Medulla oblongata (tissue), 1 donor: ENCODE results near the gene CHCHD6.

ENCODE experiments used
- DNase-seq: peaks from one replicate; pipeline ENCODE4 v3.0.0-alpha.2; 2015; ENCODE audit errors: extremely low spot score

The CHCHD6 gene

DNA sequence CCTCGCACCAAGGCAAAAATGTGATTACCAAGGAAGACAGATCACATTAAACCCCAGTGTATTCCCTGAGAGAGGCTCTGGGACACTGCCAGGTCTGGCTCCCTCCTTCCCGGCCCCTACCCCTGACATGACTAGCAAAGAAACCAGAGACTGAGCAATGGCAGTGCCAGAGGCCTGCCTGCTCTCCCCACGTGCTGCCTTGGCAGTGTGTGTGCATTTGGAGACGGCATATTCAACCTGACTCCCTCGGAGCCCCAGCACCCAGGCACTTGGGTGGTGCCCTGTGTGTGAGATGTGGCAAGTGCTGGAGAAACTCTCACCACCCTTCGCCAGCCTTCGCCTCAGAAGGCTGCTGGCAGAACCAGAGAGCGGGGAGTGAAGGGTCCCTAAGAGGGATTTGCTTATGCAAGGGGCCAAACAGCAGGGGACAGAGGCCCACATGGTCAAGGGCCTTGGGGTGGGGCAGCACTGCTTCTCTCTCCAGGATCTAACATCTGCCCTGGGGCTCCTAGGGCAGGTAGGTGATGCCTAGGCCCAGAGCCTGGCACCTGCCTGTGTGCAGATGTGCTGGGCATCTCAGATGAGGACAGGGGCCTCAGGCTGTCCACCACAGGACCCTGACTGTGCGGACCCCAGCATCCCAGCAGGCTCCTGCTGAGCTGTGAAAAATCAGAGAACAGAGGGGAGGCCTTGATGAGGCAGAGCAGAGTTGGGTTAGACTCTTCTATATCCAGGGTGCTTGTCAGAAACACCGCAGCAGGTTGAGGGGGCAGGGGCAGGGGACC is 255.3 kb downstream of the CHCHD6 start:
- DNase-seq = no peak

DNA sequence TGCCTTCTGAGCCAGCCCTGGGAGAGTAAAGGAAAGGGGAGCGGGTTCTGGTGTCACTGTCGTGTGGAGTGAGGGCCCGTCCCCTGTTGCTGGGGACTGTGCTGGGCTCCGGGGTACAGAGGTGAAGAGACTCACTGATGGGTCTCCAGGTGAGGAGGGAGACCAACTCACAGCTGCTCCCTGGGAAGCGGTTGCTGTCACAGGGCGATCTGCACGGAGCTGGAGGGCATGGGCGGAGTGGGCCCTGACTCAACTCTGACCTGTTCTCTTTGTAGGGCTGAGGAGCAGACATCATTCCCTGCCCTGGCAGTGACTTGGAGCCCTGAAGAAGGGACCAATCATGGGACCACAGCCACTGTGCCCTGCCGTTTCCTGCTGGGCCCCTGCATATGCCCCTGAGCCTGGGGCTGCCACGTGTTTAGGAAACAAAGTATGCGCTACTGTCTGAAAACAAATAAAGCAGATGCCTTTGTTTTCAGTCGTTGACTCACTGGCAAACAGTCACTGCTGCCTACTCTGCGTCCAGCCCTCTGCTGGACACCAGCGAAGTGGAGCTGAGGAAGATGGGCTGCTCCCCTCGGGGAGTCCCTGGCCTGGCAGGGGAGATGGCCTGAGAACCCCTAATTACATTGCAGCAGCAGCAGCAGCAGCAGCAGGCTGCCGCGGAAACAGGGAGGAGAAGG is 256.0 kb downstream of the CHCHD6 start:
- DNase-seq = peak; percentile 73

DNA sequence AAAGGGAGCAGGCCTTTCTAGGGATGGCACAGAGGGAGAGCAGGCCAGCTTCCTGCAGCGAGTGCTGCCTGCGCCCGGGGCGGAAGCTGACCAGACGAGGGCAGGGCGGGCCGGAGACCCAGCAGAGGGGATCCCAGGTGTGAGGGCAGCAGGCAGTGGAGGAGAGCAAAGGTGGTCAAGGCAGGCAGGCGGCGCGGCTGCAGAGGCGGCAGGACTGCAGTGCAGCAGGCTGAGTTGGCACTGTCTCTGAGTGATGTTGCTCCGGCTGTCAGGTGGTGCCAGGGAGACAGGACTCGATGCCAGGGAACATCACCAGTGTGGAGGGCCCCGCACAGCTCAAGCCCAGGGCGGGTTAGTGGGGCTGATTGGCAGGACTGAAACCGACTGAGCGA is 256.6 kb downstream of the CHCHD6 start:
- peak; percentile 40 for DNase-seq

DNA sequence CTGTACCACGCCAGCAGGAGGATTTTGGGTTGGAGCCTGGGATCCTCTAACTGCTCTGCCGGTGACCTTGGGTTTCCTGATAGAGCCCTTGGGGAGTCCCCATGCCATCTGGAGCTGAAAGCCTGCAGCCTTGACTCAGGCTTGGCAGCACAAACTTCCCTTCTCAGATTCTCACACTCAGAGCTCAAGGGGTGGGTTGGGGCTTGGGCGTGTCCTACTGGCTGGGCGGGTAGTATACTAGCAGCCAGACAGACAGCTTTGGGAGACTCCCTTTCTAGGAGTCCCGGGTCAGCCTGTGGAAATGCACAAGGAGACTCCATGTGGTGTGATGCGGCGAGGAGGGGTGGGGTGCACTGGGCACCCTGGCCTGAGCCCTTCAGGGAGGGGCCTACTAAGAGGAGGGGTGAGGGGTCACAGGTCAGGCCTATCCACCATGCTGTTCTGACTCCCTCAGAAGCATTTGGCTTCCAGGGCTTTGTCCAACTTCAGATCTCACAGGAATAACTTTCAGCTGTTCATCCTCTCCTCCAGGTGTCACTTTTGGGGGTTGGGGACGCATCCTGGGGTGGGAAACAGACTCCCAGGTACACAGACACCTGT is 257.3 kb downstream of the CHCHD6 start:
- DNase-seq = peak; percentile 41

DNA sequence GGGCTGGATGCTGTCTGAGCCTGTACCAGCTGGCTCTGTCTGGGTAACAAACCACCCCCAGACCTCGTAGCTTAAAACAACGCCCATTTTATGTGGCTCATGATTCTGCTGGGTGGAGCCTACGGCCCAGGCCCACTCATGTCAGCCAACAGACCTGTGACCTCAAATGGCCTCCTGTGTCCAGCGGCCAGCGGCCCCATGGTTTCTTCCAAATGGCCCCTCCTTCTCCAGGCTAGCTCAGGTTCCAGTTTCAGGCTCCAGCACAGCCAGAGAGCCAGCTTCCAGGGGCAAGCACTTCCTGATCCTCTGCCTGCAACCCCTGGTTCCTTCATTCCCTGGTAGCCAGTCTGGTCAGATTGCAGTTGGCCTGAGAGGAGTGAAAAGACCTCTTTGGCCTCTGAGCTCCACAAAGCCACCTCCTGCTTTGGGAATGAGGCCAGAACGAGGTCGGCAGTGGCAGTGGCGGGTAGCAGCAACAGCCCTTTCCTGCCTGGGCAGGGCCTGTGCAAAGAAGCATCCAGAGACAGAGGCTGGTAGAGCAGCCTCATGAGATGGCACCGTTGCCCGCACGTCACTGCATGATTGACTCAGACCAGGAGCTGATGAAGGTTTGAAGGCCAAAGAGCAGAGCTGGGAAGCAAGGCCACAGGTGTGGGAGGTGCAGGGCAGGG is 257.9 kb downstream of the CHCHD6 start:
- no peak for DNase-seq

DNA sequence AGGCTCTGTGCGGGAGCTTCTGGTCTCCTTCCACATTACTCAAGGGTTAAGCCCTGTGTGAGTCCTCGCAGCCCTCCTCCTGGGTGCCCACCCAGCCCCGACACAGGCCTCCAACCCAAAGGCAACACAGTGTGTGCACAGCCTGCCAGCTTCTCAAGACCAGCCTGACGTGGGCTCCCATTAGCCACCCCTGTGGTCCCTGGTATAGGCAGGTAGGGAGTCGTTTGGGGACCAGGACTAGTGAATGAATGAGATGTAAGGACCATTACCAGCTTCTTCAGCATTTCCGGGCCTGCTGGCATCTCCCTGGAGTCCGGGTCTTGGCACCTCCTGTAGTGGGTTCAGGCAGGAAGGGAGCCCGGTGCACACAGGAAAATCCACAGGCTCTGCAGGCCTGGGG is 258.7 kb downstream of the CHCHD6 start:
- DNase-seq = no peak

DNA sequence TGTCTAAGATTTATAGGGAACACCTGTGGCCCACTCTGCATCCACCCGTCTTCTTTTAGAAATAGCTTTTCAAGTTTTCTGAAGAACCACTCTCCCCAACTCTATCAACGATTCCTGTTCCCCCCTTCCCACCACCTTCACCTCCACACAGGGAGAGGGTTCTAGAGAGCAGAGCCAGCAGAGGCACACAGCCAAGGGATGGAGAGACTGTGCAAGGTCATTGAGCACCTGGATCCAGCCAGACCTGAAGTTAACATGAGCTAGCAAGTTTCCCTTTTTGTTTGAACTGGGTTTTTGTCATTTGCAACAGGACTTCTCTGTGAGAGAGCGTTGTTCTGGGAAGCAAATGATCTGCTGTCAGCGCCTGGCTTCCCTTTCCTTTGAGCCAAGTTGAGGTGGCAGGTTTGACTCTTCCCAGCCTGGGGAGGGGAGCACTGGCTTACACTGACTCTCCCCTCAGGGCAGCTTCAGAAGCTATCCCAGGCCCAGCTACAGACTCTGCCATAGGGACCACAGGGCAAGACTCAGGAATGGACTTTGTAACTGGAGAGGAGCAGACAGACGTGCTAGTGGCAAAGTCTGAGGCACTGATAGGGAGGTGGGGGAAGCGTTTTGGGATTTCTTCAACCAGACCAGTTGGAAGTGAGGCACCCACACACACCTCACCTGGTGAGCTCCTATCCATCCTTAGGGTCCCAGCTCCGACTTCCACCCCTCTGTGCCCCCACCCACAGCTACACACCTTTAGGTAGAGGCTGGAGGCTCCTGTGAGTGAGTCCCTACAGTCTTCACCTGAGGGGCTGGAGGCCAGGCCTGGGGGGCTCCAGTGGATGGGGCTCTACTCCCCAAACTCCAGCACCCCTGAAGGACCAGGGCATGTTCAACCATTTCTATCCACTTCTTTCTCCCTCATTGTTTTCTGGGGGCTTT is 259.5 kb downstream of the CHCHD6 start:
- DNase-seq = no peak

DNA sequence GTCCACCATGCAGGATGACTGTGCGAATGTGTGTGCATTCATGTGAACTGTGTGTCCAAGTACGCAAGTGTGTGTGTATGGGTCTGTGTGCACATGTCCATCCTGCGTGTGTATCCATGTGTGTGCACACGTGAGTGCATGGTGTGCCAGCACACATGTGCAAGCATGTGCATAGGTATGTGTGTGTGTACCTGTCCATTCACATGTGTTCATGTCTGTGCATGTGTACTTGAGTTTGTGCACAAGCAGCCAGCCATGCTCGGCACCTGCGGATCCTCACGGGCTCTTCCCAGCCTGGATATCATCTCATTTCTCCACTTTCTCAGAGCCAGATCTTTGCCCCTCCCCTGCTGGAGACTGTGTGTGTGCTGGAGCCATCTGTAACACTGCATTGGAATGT is 260.2 kb downstream of the CHCHD6 start:
- DNase-seq = no peak

DNA sequence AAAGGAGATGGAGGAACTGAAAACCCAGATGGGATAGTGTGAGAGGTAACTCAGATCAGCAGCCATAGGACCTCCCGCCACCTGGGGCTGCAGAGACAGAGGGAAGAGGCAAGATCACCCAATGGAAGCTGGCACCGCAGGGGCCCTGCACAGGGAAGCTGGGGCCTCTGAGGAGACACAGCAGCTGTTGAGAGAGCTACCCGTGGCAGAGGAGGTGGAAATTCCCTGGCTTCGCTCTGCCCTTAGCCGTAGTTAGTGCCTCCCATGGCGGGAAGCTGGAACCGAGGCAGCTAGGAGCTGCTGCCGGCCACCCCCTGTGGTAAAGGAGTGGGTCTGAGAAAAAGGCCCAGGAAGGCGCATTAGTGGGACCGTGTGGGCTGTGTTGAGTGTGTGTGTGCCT is 260.9 kb downstream of the CHCHD6 start:
- no peak for DNase-seq

DNA sequence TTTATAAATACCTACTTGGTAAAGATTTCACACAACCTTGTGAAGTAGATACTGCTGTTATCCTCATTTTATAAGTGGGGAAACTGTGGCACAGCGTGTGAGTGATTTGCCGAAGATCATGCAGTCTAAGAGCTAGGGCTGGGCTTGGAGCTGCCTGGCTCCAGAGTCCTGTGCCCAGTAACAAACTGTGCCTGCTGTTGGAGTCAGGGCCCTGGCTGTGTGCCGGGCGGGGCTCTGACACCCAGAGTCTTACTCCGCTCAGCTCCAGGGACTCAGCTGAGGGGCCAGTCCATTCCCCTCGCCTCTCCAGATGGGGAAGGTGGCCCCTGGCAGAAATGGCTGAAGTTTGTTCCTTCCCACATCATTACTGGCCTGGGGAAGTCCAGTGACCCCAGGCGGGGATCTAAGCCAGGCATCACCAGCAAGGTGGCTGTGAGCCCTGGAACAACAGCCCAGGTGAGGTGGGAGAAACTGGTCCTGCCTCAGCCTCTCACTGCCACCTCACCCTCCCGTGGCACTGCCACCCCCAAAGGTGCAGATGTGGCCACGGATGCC is 261.6 kb downstream of the CHCHD6 start:
- no peak for DNase-seq

DNA sequence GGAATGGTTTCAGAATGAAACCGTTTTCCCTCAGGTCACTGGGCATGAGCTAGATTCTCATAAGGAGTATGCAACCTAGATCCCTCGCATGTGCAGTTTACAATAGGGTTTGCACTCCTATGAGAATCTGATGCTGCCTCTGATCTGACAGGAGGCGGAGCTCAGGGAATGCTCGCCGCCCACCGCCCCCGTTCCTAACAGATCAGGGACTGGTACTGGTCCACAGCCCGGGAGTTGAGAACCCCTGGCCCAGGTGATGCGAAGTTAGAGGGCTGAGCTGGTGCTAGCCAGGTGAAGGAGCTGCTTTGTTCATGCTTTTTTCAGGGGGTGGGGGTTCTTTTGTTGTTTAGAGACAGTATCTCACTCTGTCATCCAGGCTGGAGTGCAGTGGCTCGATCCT is 263.3 kb downstream of the CHCHD6 start:
- no peak for DNase-seq

DNA sequence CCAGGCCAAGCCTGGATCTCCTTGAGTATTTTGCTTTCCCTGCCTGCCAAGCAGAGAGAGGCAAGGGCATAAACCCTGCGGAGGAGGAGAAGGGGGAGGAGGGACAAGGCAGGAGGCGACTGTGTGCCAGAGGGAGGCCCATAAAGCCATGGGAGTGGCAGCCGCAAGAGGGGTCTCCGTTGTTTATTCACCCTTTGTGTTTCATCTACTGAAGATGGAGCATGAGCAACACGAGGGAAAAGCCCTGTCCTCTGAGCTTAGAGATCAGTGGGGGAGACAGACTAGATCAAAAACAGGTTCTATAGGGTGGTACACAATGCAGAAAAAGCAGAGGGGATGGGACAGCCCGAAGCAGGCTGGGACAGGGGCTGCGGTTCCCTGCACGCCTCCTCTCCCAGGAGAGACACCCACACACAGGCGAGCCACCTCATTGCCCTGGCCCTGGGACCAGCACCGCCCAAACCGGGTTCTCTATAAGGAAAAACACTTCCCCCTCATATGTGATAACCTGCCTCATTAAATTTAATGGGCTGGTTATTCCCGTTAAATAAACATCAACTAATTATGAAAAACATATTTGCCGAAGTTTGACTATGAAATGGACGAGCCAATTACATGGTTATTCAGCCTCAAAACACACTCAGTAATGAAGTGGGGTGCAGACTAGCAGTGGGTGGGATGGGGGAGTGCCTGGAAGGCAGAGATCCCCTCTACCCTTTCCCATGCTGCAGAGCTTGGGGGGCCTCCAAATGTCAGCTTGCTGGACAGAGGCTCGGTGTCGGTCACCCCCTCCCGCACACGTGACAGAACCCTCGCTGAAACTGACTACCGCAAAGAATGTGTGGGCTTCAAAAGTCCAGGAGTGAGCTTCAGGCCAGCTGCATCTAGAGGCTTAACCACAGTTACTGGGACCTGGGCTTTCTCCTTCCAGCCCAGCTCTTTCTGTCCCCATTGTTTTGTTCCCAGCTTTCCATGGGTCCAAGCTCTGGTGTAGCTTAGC is 264.7 kb downstream of the CHCHD6 start:
- DNase-seq = no peak

DNA sequence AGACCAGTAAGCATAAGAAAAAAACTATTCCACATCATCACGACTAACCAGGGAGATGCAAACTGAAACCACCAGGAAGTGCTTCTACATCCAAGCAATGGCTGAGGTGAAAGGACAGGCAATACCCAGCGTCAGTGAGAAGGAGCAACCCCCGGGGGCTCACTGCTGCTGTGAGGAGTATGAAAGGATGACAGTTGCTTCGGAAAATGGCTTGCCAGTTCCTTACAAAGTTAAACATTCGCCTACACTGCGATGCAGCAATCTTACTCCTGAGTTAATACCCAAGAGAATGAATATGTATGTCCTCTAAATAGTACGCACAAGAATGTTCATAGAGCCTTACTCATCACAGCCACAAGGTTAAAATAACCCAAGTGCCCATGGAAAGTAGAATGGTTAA is 265.5 kb downstream of the CHCHD6 start:
- DNase-seq = no peak

DNA sequence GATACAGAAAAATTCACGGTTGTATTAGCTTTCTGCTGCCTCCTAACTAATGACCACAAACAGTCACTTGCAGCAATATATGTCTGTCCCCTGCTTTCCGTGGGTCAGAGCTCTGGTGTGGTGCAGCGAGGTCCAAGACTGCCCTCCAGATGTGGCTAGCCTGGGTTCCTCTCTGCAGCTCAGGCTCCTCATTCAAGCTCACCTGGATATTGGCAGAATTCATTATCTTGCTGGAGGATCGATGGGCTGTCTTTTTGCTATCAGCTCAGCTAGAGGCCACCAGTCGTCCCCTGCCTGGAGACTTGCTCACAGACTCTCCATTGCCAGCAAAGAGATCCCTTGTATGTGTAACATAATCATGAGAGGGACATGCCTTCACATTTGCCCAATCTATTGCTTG is 266.1 kb downstream of the CHCHD6 start:
- DNase-seq = no peak

DNA sequence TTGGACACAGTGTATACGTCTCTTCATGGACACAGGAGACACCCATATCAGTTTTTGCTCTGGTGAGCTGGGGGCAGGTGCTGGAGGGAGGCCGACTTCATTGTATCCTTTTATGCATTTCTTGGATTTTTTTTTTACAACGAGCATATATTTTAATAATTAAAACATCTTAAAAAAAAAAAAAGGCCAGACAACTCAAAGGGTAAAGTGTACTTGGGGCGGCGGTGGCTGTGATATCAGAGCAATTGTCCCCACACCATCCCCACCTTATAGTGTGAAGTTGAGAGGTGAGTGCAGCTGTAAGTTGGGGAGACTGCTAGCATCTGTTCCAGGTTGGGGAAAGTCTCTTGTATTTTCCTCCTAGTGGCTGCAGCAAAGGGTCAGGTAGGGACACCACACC is 266.9 kb downstream of the CHCHD6 start:
- no peak for DNase-seq

DNA sequence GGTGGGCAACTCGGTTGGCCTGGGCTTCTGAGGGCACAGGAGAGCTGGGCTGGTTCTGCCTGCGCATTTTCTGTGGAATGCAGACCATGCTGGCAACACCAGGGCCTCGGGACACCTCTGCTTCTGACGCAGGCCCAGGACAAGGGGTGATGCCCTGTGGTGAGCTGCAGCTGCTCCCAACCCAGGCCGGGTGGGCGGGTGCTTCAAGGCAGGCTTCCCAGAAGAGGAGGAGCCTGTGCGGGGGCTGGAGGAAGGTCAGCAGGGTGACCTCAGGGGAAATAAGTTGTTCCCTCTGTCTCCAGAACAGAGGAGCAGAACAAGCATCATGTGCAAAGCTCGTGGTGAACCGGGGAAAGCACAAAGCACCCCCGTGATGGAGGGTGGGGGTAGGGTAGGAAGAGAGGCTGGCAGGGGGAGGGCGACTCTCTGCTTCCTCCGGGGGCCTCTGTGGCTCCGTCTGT is 267.9 kb downstream of the CHCHD6 start:
- peak; percentile 86 for DNase-seq

DNA sequence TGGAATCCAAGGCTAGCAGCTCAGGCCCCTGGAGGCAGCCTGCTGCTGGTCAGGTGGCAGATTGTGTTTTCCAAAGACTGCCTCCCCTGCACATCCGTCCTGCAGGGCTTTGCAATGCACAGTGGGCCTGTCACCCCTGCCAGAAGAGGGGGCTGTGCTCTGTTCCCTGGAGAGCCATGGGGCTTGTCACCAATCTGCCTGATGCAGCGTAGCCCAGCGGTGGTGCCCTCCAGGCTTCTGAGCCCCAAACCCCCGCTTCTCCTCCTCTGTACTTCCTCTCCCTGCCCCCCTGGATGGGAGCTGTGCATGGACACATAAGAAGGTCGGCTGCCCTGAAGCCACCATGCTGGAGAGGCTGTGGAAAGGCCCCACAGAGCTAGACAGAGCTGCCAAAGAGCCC is 268.8 kb downstream of the CHCHD6 start:
- no peak for DNase-seq

DNA sequence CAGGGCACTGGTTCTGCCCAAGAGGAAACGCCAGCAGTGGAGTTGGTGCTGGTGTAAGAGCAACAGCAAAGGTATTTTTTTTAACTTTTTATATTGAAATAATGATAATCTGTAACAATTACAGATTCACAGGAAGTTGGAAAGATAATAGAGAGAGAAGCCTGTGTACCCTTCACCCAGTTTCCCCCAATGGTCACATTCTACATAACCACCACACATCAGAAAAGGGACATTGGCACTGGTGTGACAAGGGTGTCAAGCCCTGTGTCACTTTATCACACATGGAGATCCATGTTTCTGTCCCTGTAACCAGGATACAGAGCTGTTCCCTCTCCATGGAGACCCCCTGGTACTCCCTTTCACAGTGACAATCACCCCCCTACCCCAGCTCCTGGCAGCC is 269.8 kb downstream of the CHCHD6 start:
- DNase-seq = no peak

DNA sequence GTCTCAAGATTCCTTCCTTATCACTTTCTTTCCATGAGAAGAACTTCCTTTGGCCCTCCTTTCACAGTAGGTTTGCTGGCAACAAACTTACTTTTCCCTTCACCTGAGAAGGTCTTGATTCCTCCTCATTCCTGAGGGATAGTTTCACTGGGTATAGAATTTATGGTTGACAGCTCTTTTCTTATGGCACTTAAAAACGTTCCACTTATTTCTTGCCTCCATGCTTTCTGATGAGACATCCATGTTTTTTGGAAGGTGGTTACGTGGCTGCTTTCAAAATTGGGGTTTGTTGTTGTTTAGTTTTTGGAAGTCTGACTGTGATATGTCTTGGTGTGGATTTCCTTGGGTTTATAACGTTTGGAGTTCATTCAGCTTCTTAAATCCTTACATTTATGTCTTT is 270.7 kb downstream of the CHCHD6 start:
- no peak for DNase-seq

DNA sequence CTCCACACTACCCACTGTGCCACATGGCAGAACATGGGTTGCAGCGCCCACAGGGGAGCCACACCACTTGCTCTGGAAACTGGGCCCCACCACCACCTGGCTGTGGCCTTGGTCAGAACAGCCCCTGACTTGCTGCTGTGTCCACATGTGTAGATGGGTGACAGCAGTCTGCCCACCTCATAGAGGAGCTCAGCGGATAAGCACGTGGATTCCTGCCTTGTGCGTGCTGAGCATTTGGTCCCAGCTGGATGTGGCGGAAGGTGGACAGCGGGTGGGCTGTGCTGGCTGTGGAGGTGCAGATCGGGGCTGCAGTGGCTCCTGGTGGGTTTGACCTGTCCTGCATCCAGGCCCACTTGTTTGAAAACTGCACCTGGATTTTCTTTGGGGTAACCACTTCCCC is 272.9 kb downstream of the CHCHD6 start:
- no peak for DNase-seq
